ENCODE data around the gene RELA.

DNA sequence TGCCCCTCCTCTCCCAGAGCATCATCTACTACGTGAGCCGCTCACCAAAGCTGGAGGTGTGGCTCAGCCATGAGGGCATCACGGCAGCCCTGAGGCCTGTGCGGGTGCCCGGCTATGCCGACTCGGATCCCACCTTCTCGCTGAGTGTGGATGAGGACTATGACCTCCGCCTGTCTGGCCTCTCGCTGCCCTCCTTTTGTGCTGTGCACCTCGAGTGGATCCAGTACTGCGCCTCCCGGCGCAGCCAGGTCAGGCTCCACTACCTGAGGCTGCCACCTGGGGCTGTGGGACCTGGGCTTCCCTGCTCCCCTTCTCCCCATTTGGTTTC lies 28.6 kb downstream of the RELA start:
- no peak for TF ChIP-seq RCOR1 (IDR thresholded peaks at IDR 0.05; ENCODE audit: low read length)
- no peak for TF ChIP-seq ZBTB33 (IDR thresholded peaks at IDR 0.05; ENCODE audit: borderline replicate concordance, low read depth)
- no peak for TF ChIP-seq CTCF (IDR thresholded peaks at IDR 0.05)
